ENCODE results near the gene GDF2. TPM values are rescaled to one million over a fixed set of nuclear protein-coding genes. Genes with fewer than 3 reads are reported as not detected.

Gene GDF2
- total and polyA plus RNA-seq, 10 of the 15 experiments (the other 5 are each of a cell fraction or from before 2014, with no cell fraction given), result not detected

GRCh38 chr10:47310090-47310505 is 12.2 kb upstream of the GDF2 start:
- Histone ChIP-seq H3K36me3 (ENCODE audit: control insufficient read depth in 2 of 2, insufficient read depth in 2 of 2, low read length in 1 of 2) (no peaks in the 10 kb centered on the region), H3K27me3 (replicated peaks in 1 of 2; ENCODE audit: control insufficient read depth in 2 of 2, insufficient read depth in 2 of 2, low read length in 1 of 2) (no peaks in the 10 kb centered on the region; a peak in 1 of 4 replicates), H3K79me2 (ENCODE audit: control insufficient read depth, insufficient read depth, low read length) (no peaks in the 10 kb centered on the region), H3K27ac (ENCODE audit: control insufficient read depth, insufficient read depth) (no peak overlapping the region), H3K4me1 (ENCODE audit: control insufficient read depth, insufficient read depth, low read length) (no peaks in the 10 kb centered on the region), H3K9ac (ENCODE audit: control insufficient read depth, insufficient read depth, low read length) (no peak overlapping the region), H4K20me1 (ENCODE audit: control insufficient read depth, insufficient read depth) (no peaks in the 10 kb centered on the region), H3K4me3 (no peak overlapping the region), H3K4me2 (ENCODE audit: control insufficient read depth, insufficient read depth) (no peak overlapping the region), H2AFZ (ENCODE audit: control insufficient read depth, low read depth, low read length) (no peak overlapping the region), H3K9me3 (replicated peaks; ENCODE audit: control insufficient read depth, insufficient read depth, low read length) (no peaks in the 10 kb centered on the region)
- no peak for ATAC-seq
- FAIRE-seq, result no peak
- WGBS (ENCODE audit: insufficient coverage, insufficient replicate concordance, low lambda C conversion rate, missing lambda C conversion rate), result 67% methylated on average over 20 of the region's 37 CpGs
- BruUV-seq (replicated peaks), result no TSS peak
- ChIA-PET CTCF (interaction anchor here (3.4 to 6.8 kb wide), 2 partner anchors 12 to 264 kb away, joined by 10 to 135 read pairs; no protein-coding TSS in a partner anchor), SMC1A (ENCODE audit: uncharacterized antibody, unreplicated experiment) (interaction anchor here (4.4 to 7.4 kb wide), 2 partner anchors 262 to 285 kb away, joined by 20 to 66 read pairs; no protein-coding TSS in a partner anchor), POLR2A (no interaction called here), RAD21 (ENCODE audit: unreplicated experiment) (no interaction called here)
- TF ChIP-seq BMI1 (IDR thresholded peaks at IDR 0.05; ENCODE audit: borderline replicate concordance) (no peak), SUZ12 (IDR thresholded peaks at IDR 0.05; ENCODE audit: unreplicated experiment) (no peak), RELA (IDR thresholded peaks at IDR 0.05; ENCODE audit: borderline replicate concordance, partially characterized antibody) (no peak), FOS (IDR thresholded peaks at IDR 0.05; ENCODE audit: borderline replicate concordance, extremely low read depth, insufficient read length) (no peak), TAF1 (IDR thresholded peaks at IDR 0.05; ENCODE audit: borderline replicate concordance, low read depth, low read length) (no peak), SMC3 (IDR thresholded peaks at IDR 0.05; ENCODE audit: borderline replicate concordance, low read length) (no peak), EGR1 (IDR thresholded peaks at IDR 0.05; ENCODE audit: borderline replicate concordance in 1 of 2, low read depth in 2 of 2, low read length in 2 of 2) (no peak), RUNX3 (IDR thresholded peaks at IDR 0.05; ENCODE audit: low read length) (no peak), MTA3 (IDR thresholded peaks at IDR 0.05; ENCODE audit: borderline replicate concordance, low read length) (no peak), PKNOX1 (IDR thresholded peaks at IDR 0.05) (no peak), TCF3 (IDR thresholded peaks at IDR 0.05; ENCODE audit: borderline replicate concordance, insufficient read depth, low read depth, low read length) (no peak), ELK1 (IDR thresholded peaks at IDR 0.05; ENCODE audit: low read depth, low read length) (no peak)
- TF ChIP-seq, protein P1, sequence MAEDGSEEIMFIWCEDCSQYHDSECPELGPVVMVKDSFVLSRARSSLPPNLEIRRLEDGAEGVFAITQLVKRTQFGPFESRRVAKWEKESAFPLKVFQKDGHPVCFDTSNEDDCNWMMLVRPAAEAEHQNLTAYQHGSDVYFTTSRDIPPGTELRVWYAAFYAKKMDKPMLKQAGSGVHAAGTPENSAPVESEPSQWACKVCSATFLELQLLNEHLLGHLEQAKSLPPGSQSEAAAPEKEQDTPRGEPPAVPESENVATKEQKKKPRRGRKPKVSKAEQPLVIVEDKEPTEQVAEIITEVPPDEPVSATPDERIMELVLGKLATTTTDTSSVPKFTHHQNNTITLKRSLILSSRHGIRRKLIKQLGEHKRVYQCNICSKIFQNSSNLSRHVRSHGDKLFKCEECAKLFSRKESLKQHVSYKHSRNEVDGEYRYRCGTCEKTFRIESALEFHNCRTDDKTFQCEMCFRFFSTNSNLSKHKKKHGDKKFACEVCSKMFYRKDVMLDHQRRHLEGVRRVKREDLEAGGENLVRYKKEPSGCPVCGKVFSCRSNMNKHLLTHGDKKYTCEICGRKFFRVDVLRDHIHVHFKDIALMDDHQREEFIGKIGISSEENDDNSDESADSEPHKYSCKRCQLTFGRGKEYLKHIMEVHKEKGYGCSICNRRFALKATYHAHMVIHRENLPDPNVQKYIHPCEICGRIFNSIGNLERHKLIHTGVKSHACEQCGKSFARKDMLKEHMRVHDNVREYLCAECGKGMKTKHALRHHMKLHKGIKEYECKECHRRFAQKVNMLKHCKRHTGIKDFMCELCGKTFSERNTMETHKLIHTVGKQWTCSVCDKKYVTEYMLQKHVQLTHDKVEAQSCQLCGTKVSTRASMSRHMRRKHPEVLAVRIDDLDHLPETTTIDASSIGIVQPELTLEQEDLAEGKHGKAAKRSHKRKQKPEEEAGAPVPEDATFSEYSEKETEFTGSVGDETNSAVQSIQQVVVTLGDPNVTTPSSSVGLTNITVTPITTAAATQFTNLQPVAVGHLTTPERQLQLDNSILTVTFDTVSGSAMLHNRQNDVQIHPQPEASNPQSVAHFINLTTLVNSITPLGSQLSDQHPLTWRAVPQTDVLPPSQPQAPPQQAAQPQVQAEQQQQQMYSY (CRISPR knock-in tag; IDR thresholded peaks at IDR 0.05), result no peak
- no peak for DNase-seq (ENCODE audit: low read depth, low spot score)
- intact Hi-C loops (cut with micrococcal nuclease; ENCODE audit: unreplicated experiment), result loop anchor here (5.0 kb wide), 1 partner anchor 313 kb away; no protein-coding TSS in a partner anchor
- in situ Hi-C loops (cut with MboI), result no loop called here

Data from GM12878 (cell line).